DND-41 (cell line): ENCODE measurements around the gene NRCAM.

Experiments
- ATAC-seq: fragments of 200-7000 bp; cut with Tn5 transposase; 3 replicates; pipeline ENCODE4 v1.9.1; 2021; ENCODE audit warnings: low read depth; ENCODE audit not compliant: insufficient read depth
- DNase-seq: peaks from one replicate; pipeline ENCODE4 v3.0.0-alpha.2; 2020
- H2AFZ ChIP-seq: 2 replicates; pipeline ENCODE4 v1.6.0; 2012; ENCODE audit warnings: low read depth, low read length
- H3K27ac ChIP-seq: 2 replicates; pipeline ENCODE4 v1.5.1; 2012; ENCODE audit warnings: low read length, inconsistent platforms
- H3K27me3 ChIP-seq: fragments of 200-600 bp; sonication (generic); 2 replicates; pipeline ENCODE4 v1.6.0; 2012; ENCODE audit warnings: low read length, mild to moderate bottlenecking, inconsistent platforms; ENCODE audit not compliant: insufficient read depth, poor library complexity
- H3K36me3 ChIP-seq: 2 replicates; pipeline ENCODE4 v1.5.1; 2012; ENCODE audit warnings: low read length, inconsistent platforms; ENCODE audit not compliant: insufficient read depth
- H3K4me1 ChIP-seq: 2 replicates; pipeline ENCODE4 v1.5.1; 2012; ENCODE audit warnings: mild to moderate bottlenecking, low read length; ENCODE audit not compliant: insufficient read depth
- H3K4me2 ChIP-seq: 2 replicates; pipeline ENCODE4 v1.6.0; 2012; ENCODE audit warnings: mild to moderate bottlenecking, moderate library complexity, low read length, inconsistent platforms; ENCODE audit not compliant: insufficient read depth
- H3K4me3 ChIP-seq, 2 experiments: fragments of 200-600 bp in 1 of 2; shearing (Covaris generic) in 1 of 2; 2 replicates each; pipeline ENCODE4 v1.5.1; 2012 to 2016; ENCODE audit warnings: inconsistent platforms in 2 of 2, low read length in 2 of 2, mild to moderate bottlenecking in 2 of 2, low read depth in 1 of 2, moderate library complexity in 1 of 2
- H3K79me2 ChIP-seq: 2 replicates; pipeline ENCODE4 v1.6.0; 2012; ENCODE audit warnings: low read length, inconsistent platforms; ENCODE audit not compliant: insufficient read depth
- H3K9ac ChIP-seq: 2 replicates; pipeline ENCODE4 v1.6.0; 2012; ENCODE audit warnings: low read depth, mild to moderate bottlenecking, inconsistent platforms, low read length, moderate library complexity
- H3K9me3 ChIP-seq: 2 replicates; pipeline ENCODE4 v1.5.1; 2012; ENCODE audit warnings: low read length, moderate library complexity, mild to moderate bottlenecking, inconsistent platforms; ENCODE audit not compliant: insufficient read depth, severe bottlenecking
- H4K20me1 ChIP-seq: 2 replicates; pipeline ENCODE4 v1.6.0; 2012; ENCODE audit warnings: low read length; ENCODE audit not compliant: insufficient read depth
- CTCF ChIP-seq: IDR thresholded peaks from 2 replicates; pipeline ENCODE4 v1.5.1; 2012; ENCODE audit warnings: borderline replicate concordance, low read length, moderate library complexity, mild to moderate bottlenecking; ENCODE audit not compliant: poor library complexity, severe bottlenecking; ENCODE audit errors: extremely low read depth
- EZH2 ChIP-seq: IDR thresholded peaks from 3 replicates; pipeline ENCODE4 v1.6.1; 2012; ENCODE audit warnings: borderline replicate concordance, low read depth, mild to moderate bottlenecking, moderate library complexity, low read length, inconsistent platforms; ENCODE audit not compliant: severe bottlenecking

The NRCAM gene

GRCh38 chr7:108351729-108352131 is 104.5 kb downstream of the NRCAM start:
- Histone ChIP-seq H3K4me3 (no peak overlapping the region), H3K4me2 (no peak overlapping the region), H3K36me3 (no peaks in the 10 kb centered on the region), H3K79me2 (no peaks in the 10 kb centered on the region), H3K9ac (no peak overlapping the region), H3K4me1 (no peaks in the 10 kb centered on the region), H3K27ac (no peak overlapping the region), H3K27me3 (no peaks in the 10 kb centered on the region), H2AFZ (no peak overlapping the region), H3K9me3 (no peaks in the 10 kb centered on the region), H4K20me1 (no peaks in the 10 kb centered on the region)
- ATAC-seq, result no peak
- no peak for DNase-seq
- TF ChIP-seq CTCF (no peak), EZH2 (no peak)

- H3K79me2 ChIP-seq, result no peaks in the 10 kb centered on the region
Observed at GRCh38 chr7:108348913-108349312, 107.3 kb downstream of the NRCAM start.

GRCh38 chr7:108347616-108348015 is 108.6 kb downstream of the NRCAM start:
- H3K4me3 ChIP-seq, result no peak overlapping the region
- no peak overlapping the region for H2AFZ ChIP-seq
- no peaks in the 10 kb centered on the region for H3K4me1 ChIP-seq
- TF ChIP-seq CTCF, result no peak
- TF ChIP-seq EZH2, result no peak
- no peaks in the 10 kb centered on the region for H3K36me3 ChIP-seq
- H3K79me2 ChIP-seq, result no peaks in the 10 kb centered on the region
- no peaks in the 10 kb centered on the region for H3K9me3 ChIP-seq
- ATAC-seq (peak; percentile 49; the same call in 1 of the 3 replicates), DNase-seq (peak; percentile 5)
- H3K4me2 ChIP-seq, result no peak overlapping the region
- no peak overlapping the region for H3K27ac ChIP-seq
- no peak overlapping the region for H3K9ac ChIP-seq
- H3K27me3 ChIP-seq, result no peaks in the 10 kb centered on the region
- no peaks in the 10 kb centered on the region for H4K20me1 ChIP-seq

More at GRCh38 chr7:108348913-108349312, 107.3 kb downstream of the NRCAM start:
- Histone ChIP-seq H3K4me3 (no peak overlapping the region), H3K4me2 (no peak overlapping the region), H3K27me3 (no peaks in the 10 kb centered on the region), H3K9me3 (no peaks in the 10 kb centered on the region), H2AFZ (no peak overlapping the region), H3K9ac (no peak overlapping the region), H4K20me1 (no peaks in the 10 kb centered on the region), H3K4me1 (no peaks in the 10 kb centered on the region), H3K27ac (no peak overlapping the region), H3K36me3 (no peaks in the 10 kb centered on the region)
- DNase-seq, result no peak
- no peak for TF ChIP-seq CTCF
- no peak for TF ChIP-seq EZH2
- ATAC-seq, result no peak

GRCh38 chr7:108345710-108346336 is 110.4 kb downstream of the NRCAM start:
- Histone ChIP-seq H3K9ac (no peak overlapping the region), H2AFZ (no peak overlapping the region), H3K27ac (no peak overlapping the region), H3K4me3 (no peak overlapping the region), H3K36me3 (no peaks in the 10 kb centered on the region), H3K9me3 (no peaks in the 10 kb centered on the region), H3K4me1 (no peaks in the 10 kb centered on the region), H4K20me1 (no peaks in the 10 kb centered on the region), H3K79me2 (no peaks in the 10 kb centered on the region), H3K27me3 (no peaks in the 10 kb centered on the region), H3K4me2 (no peak overlapping the region)
- no peak for ATAC-seq
- no peak for TF ChIP-seq EZH2
- no peak for TF ChIP-seq CTCF
- DNase-seq, result no peak
